ENCODE measurements around the gene KRT71. TPM values are rescaled to one million over a fixed set of nuclear protein-coding genes. Genes with fewer than 3 reads are reported as not detected.

Gene KRT71
- polyA plus RNA-seq, 1 experiment, result not detected

DNA sequence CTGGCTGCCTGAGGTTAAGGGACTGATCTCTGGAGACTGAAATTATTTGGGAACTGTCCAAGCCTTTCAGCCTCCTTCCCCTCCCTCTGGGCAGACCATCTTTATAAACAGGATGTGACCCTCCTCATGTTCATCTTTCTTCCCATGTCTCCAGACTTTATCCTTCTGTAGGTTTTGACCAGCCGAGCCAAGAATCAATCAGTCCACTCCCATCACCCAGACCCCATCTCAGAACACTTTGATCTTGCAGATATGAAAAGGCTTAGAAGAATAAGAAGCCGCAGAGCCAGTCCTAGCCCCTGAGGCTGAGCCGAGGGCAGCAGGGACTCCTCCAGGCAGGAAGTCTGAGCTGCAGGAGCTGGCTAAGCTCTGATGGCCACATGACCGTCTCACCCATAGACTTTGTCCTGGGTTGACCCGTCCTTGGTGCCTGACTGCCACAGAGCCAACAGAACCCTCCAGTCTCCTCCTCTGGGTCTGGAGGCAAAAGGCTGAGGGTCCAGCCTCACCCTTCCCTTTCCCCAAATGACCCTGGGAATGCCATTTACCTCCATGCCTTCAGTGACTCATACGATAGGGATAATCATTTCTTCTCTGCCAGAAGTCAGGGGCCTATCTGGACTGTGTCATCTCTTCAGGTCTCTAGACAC is 1.6 kb downstream of the KRT71 start:
- TF ChIP-seq CTCF (IDR thresholded peaks at IDR 0.05; ENCODE audit: insufficient read depth, low read depth, low read length), result no peak
- CTCF ChIA-PET, result interaction anchor here (0.7 to 2.8 kb wide), 2 partner anchors 10 to 11 kb away, joined by 3 to 6 read pairs; no protein-coding TSS in a partner anchor
- no peak for DNase-seq (ENCODE audit: low read depth)
- no peak overlapping the region for H3K4me3 ChIP-seq (ENCODE audit: low read depth, low read length)
- no peaks in the 10 kb centered on the region for H3K36me3 ChIP-seq (ENCODE audit: control insufficient read depth, insufficient read depth, low read length)
- POLR2A ChIA-PET, result no interaction called here
- peaks cover 23% of the 10 kb centered on the region for H3K27me3 ChIP-seq (ENCODE audit: control insufficient read depth, insufficient read depth, low read length)

- ChIA-PET POLR2A (no interaction called here), CTCF (interaction anchor here (0.9 to 1.3 kb wide), 5 partner anchors 30 to 319 kb away, joined by 3 to 4 read pairs (median 3); no protein-coding TSS in a partner anchor)
- no peak for TF ChIP-seq CTCF (IDR thresholded peaks at IDR 0.05; ENCODE audit: insufficient read depth, low read depth, low read length)
- DNase-seq (ENCODE audit: low read depth), result no peak
- Histone ChIP-seq H3K36me3 (ENCODE audit: control insufficient read depth, insufficient read depth, low read length) (no peaks in the 10 kb centered on the region), H3K4me3 (ENCODE audit: low read depth, low read length) (no peak overlapping the region), H3K27me3 (ENCODE audit: control insufficient read depth, insufficient read depth, low read length) (peaks cover 19% of the 10 kb centered on the region)
Measured at GRCh38 chr12:52546126-52546525, 6.8 kb downstream of the KRT71 start.

DNA sequence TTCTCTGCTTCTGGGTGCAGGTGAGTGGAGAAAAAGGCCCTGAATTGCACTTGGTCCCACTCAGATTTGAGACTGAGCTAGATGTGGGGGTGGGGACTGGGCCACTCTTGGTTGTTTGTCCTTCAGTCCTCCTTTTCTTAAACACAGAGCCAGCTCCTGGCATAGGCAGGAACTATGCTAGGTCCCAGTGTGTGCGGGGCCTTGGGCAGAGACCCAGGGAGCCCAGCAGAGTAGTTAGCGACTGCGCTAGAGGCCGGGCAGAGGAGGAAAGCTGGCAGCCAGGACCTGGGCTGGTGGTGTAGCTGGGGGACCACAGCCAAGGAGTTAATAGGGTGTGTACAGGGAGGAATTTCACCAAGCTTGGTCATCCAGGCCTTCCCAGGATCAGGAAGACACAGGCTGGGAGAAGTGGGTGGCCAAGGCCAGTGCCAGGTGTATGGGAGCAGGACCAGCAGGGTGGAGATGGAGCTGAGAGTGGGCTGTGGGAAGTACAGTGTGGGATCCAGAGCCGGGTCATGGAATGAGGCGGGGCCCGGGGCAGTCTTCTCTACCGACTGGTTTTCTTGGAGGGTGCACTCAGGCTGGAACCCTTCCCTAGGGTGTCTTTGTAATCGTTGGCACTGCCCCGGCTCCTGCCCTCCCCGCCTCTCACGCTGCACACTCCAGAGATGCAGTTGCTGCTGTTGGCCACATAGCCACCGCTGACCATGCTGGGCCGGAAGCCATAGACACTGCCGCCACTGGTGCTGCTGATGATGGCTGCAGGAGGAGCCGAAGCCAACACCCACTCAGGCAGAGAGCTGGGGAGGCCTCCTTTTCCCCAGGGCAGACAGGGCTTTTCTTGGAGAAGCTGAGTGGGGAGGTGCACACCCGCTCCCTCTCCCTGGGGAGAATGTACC is 8.7 kb downstream of the KRT71 start:
- POLR2A ChIA-PET, result no interaction called here

GRCh38 chr12:52542785-52543318 is 10.1 kb downstream of the KRT71 start:
- Histone ChIP-seq H3K4me3 (ENCODE audit: low read depth, low read length) (no peak overlapping the region), H3K27me3 (ENCODE audit: control insufficient read depth, insufficient read depth, low read length) (peaks cover 10% of the 10 kb centered on the region), H3K36me3 (ENCODE audit: control insufficient read depth, insufficient read depth, low read length) (no peaks in the 10 kb centered on the region)
- TF ChIP-seq CTCF (IDR thresholded peaks at IDR 0.05; ENCODE audit: insufficient read depth, low read depth, low read length), result no peak
- ChIA-PET POLR2A (no interaction called here), CTCF (no interaction called here)
- no peak for DNase-seq (ENCODE audit: low read depth)

More for the DNA sequence above, 8.7 kb downstream of the KRT71 start:
- no peaks in the 10 kb centered on the region for H3K36me3 ChIP-seq (ENCODE audit: control insufficient read depth, insufficient read depth, low read length)
- CTCF ChIA-PET, result interaction anchor here (1.3 kb wide), 1 partner anchor 338 kb away, joined by 4 read pairs; no protein-coding TSS in a partner anchor
- TF ChIP-seq CTCF (IDR thresholded peaks at IDR 0.05; ENCODE audit: insufficient read depth, low read depth, low read length), result no peak
- DNase-seq (ENCODE audit: low read depth), result no peak
- H3K27me3 ChIP-seq (ENCODE audit: control insufficient read depth, insufficient read depth, low read length), result peaks cover 12% of the 10 kb centered on the region
- H3K4me3 ChIP-seq (ENCODE audit: low read depth, low read length), result no peak overlapping the region

- CTCF ChIA-PET, result interaction anchor here (1.2 kb wide), 1 partner anchor 323 kb away, joined by 3 read pairs; no protein-coding TSS in a partner anchor
- no peak overlapping the region for H3K4me3 ChIP-seq (ENCODE audit: low read depth, low read length)
- POLR2A ChIA-PET, result no interaction called here
- no peak for DNase-seq (ENCODE audit: low read depth)
- TF ChIP-seq CTCF (IDR thresholded peaks at IDR 0.05; ENCODE audit: insufficient read depth, low read depth, low read length), result no peak
- peaks cover 8% of the 10 kb centered on the region for H3K27me3 ChIP-seq (ENCODE audit: control insufficient read depth, insufficient read depth, low read length)
- H3K36me3 ChIP-seq (ENCODE audit: control insufficient read depth, insufficient read depth, low read length), result no peaks in the 10 kb centered on the region
Measured at GRCh38 chr12:52542157-52542556, 10.8 kb downstream of the KRT71 start.

All from BJ (cell line).